Neuronal stem cell (in vitro differentiated cells): ENCODE results near the gene DOCK3.
"Not testable (repeated sequence)": the region's sequence is repeated elsewhere in the genome, so short reads cannot be mapped to it uniquely, and the experiment has no call there.

ENCODE experiments used
- DNase-seq: peaks from one replicate; pipeline ENCODE4 v3.0.0-alpha.2; 2013; ENCODE audit warnings: low spot score
- H2AFZ ChIP-seq: one replicate; pipeline ENCODE4 v1.6.1; 2013; ENCODE audit warnings: mild to moderate bottlenecking, low read length, inconsistent platforms
- H2AK5ac ChIP-seq: 2 replicates; pipeline ENCODE4 v1.6.1; 2013; ENCODE audit warnings: low read depth, mild to moderate bottlenecking, inconsistent platforms, low read length, moderate library complexity, mixed read lengths
- H2BK120ac ChIP-seq: 2 replicates; pipeline ENCODE4 v1.6.1; 2013; ENCODE audit warnings: low read depth, mild to moderate bottlenecking, inconsistent platforms, low read length, moderate library complexity, mixed read lengths
- H2BK12ac ChIP-seq: one replicate; pipeline ENCODE4 v1.6.1; 2013; ENCODE audit warnings: low read length, inconsistent platforms
- H2BK15ac ChIP-seq: 2 replicates; pipeline ENCODE4 v1.6.1; 2013; ENCODE audit warnings: mild to moderate bottlenecking, low read length, inconsistent platforms, mixed read lengths
- H2BK5ac ChIP-seq: one replicate; pipeline ENCODE4 v1.6.1; 2013; ENCODE audit warnings: inconsistent platforms, mild to moderate bottlenecking, low read length, moderate library complexity
- H3K14ac ChIP-seq: one replicate; pipeline ENCODE4 v1.6.1; 2013; ENCODE audit warnings: low read length, inconsistent platforms
- H3K18ac ChIP-seq: 2 replicates; pipeline ENCODE4 v1.6.1; 2013; ENCODE audit warnings: low read length, inconsistent platforms
- H3K23ac ChIP-seq: 2 replicates; pipeline ENCODE4 v1.6.1; 2013; ENCODE audit warnings: low read depth, mild to moderate bottlenecking, mixed read lengths, low read length, inconsistent platforms; ENCODE audit not compliant: poor library complexity
- H3K27ac ChIP-seq: replicated peaks from 3 replicates; pipeline ENCODE4 v1.5.1; 2013; ENCODE audit warnings: low read length, inconsistent platforms
- H3K27me3 ChIP-seq, 3 experiments: 2 replicates each; pipeline ENCODE4 v1.6.1; 2013; ENCODE audit warnings: low read length in 3 of 3, mild to moderate bottlenecking in 2 of 3, inconsistent platforms in 1 of 3, low read depth in 1 of 3, mixed read lengths in 1 of 3, moderate library complexity in 1 of 3; ENCODE audit not compliant: control insufficient read depth in 3 of 3, insufficient read depth in 3 of 3
- H3K36me3 ChIP-seq, 2 donors: replicated peaks in 1 of 2; 2 replicates each; pipeline ENCODE4 v1.6.1; 2013; ENCODE audit warnings: low read length in 2 of 2; ENCODE audit not compliant: control insufficient read depth in 2 of 2, insufficient read depth in 2 of 2
- H3K4ac ChIP-seq: 2 replicates; pipeline ENCODE4 v1.6.1; 2013; ENCODE audit warnings: inconsistent platforms, mild to moderate bottlenecking, low read length, moderate library complexity
- H3K4me1 ChIP-seq, 2 donors: 1 replicate in 1 of 2; 2 replicates in 1 of 2; pipeline ENCODE4 v1.6.1; 2013; ENCODE audit warnings: low read length in 2 of 2, low read depth in 1 of 2; ENCODE audit not compliant: control insufficient read depth in 2 of 2, insufficient read depth in 1 of 2
- H3K4me2 ChIP-seq: one replicate; pipeline ENCODE4 v1.6.1; 2013; ENCODE audit warnings: mild to moderate bottlenecking, low read length, inconsistent platforms; ENCODE audit not compliant: insufficient read depth, poor library complexity, severe bottlenecking
- H3K4me3 ChIP-seq, 2 donors: 2 replicates each; pipeline ENCODE4 v1.5.1; 2013; ENCODE audit warnings: low read length in 2 of 2, mild to moderate bottlenecking in 2 of 2, inconsistent platforms in 1 of 2, moderate library complexity in 1 of 2
- H3K79me1 ChIP-seq: one replicate; pipeline ENCODE4 v1.6.1; 2013; ENCODE audit warnings: low read depth, mild to moderate bottlenecking, inconsistent platforms, low read length, moderate library complexity
- H3K9ac ChIP-seq: one replicate; pipeline ENCODE4 v1.6.1; 2013; ENCODE audit warnings: mild to moderate bottlenecking, low read depth, low read length, inconsistent platforms; ENCODE audit not compliant: poor library complexity
- H3K9me3 ChIP-seq, 2 donors: replicated peaks in 1 of 2; 2 replicates each; pipeline versions ENCODE3 to v1.6.1; 2013; ENCODE audit warnings: low read length in 2 of 2, mild to moderate bottlenecking in 2 of 2, inconsistent platforms in 1 of 2, low read depth in 1 of 2, mixed read lengths in 1 of 2, moderate library complexity in 1 of 2; ENCODE audit not compliant: control insufficient read depth in 2 of 2, insufficient read depth in 1 of 2
- H4K8ac ChIP-seq: one replicate; pipeline ENCODE4 v1.6.1; 2013; ENCODE audit warnings: low read depth, mild to moderate bottlenecking, inconsistent platforms, low read length, moderate library complexity
- H4K91ac ChIP-seq: one replicate; pipeline ENCODE4 v1.6.1; 2013; ENCODE audit warnings: low read length, low read depth, mild to moderate bottlenecking, inconsistent platforms; ENCODE audit not compliant: poor library complexity
- WGBS, 2 donors: extraction: QIAGEN DNeasy Blood & Tissue Kit; methylation state at CpG; one replicate each; pipeline ENCODE4 v1.1.7; 2013; ENCODE audit warnings: missing lambda C conversion rate in 2 of 2, mixed read lengths in 1 of 2; ENCODE audit not compliant: insufficient read length in 2 of 2, insufficient replicate concordance in 1 of 2; ENCODE audit errors: extremely low coverage in 2 of 2; 5-methylcytosine and 5-hydroxymethylcytosine counted together

The DOCK3 gene

GRCh38 chr3:50831009-50831408, 156.3 kb downstream of the DOCK3 start:
- not testable (repeated sequence) for H2BK12ac ChIP-seq, H3K4me1 ChIP-seq, DNase-seq, H4K8ac ChIP-seq, H2BK5ac ChIP-seq, H3K9me3 ChIP-seq, H3K18ac ChIP-seq, H2AK5ac ChIP-seq, H4K91ac ChIP-seq, H3K23ac ChIP-seq, H2AFZ ChIP-seq, H3K36me3 ChIP-seq, H3K4me2 ChIP-seq, H3K4me3 ChIP-seq, H3K14ac ChIP-seq, H3K79me1 ChIP-seq, H3K9ac ChIP-seq, H3K27ac ChIP-seq, H3K4ac ChIP-seq, H3K27me3 ChIP-seq, H2BK15ac ChIP-seq, H2BK120ac ChIP-seq
- WGBS, 2 donors, result no CpG with 5 or more reads among the region's 2 CpGs

GRCh38 chr3:50840983-50841489, 166.3 kb downstream of the DOCK3 start:
- Histone ChIP-seq H2BK120ac (no peak overlapping the region), H3K9ac (no peak overlapping the region), H3K14ac (no peak overlapping the region), H3K79me1 (no peaks in the 10 kb centered on the region), H3K23ac (no peak overlapping the region), H3K36me3 (peaks cover 0 to 2% of the 10 kb centered on the region in 2 donors), H4K8ac (no peak overlapping the region), H2BK15ac (no peak overlapping the region), H3K4ac (no peak overlapping the region), H3K18ac (no peak overlapping the region), H2AFZ (no peak overlapping the region), H4K91ac (no peak overlapping the region), H2BK12ac (no peak overlapping the region), H2BK5ac (no peak overlapping the region), H3K4me1 (no peaks in the 10 kb centered on the region), H3K9me3 (no peaks in the 10 kb centered on the region), H3K27me3 (no peaks in the 10 kb centered on the region), H3K4me2 (no peak overlapping the region), H3K27ac (no peak overlapping the region), H2AK5ac (no peak overlapping the region), H3K4me3 (no peak overlapping the region)
- no CpG with 5 or more reads among the region's 1 CpG for WGBS, 2 donors
- no peak for DNase-seq

- no peak overlapping the region for H3K9ac ChIP-seq
- no peak overlapping the region for H4K91ac ChIP-seq
- no peak overlapping the region for H3K4me3 ChIP-seq
- H3K27me3 ChIP-seq, result no peaks in the 10 kb centered on the region
- no peak overlapping the region for H3K27ac ChIP-seq
- no peak overlapping the region for H3K18ac ChIP-seq
- H2BK120ac ChIP-seq, result no peak overlapping the region
- H3K4ac ChIP-seq, result no peak overlapping the region
- H3K23ac ChIP-seq, result no peak overlapping the region
- H3K9me3 ChIP-seq, result no peaks in the 10 kb centered on the region
- no peak overlapping the region for H2BK5ac ChIP-seq
- WGBS, 2 donors, result no CpG with 5 or more reads among the region's 5 CpGs
- H2AK5ac ChIP-seq, result no peak overlapping the region
- H3K36me3 ChIP-seq, result no peaks in the 10 kb centered on the region
- no peak overlapping the region for H2AFZ ChIP-seq
- H3K14ac ChIP-seq, result no peak overlapping the region
- no peaks in the 10 kb centered on the region for H3K79me1 ChIP-seq
- no peak overlapping the region for H3K4me2 ChIP-seq
- no peak overlapping the region for H2BK12ac ChIP-seq
- no peak overlapping the region for H2BK15ac ChIP-seq
- DNase-seq, result no peak
- H3K4me1 ChIP-seq, result no peaks in the 10 kb centered on the region
- no peak overlapping the region for H4K8ac ChIP-seq
These were observed 173.6 kb downstream of the DOCK3 start for GRCh38 chr3:50848308-50848707.

GRCh38 chr3:50850639-50851511, 176.1 kb downstream of the DOCK3 start:
- Histone ChIP-seq H3K27me3 (no peaks in the 10 kb centered on the region), H3K79me1 (peaks cover 2% of the 10 kb centered on the region), H3K23ac (no peak overlapping the region), H2BK120ac (no peak overlapping the region), H3K4me1 (no peaks in the 10 kb centered on the region), H2BK12ac (no peak overlapping the region), H3K27ac (no peak overlapping the region), H2BK5ac (no peak overlapping the region), H3K9me3 (no peaks in the 10 kb centered on the region), H2AK5ac (no peak overlapping the region), H4K8ac (no peak overlapping the region), H3K14ac (no peak overlapping the region), H3K4ac (no peak overlapping the region), H2AFZ (no peak overlapping the region), H3K18ac (no peak overlapping the region), H4K91ac (no peak overlapping the region), H3K4me3 (no peak overlapping the region), H2BK15ac (no peak overlapping the region), H3K36me3 (no peaks in the 10 kb centered on the region), H3K9ac (no peak overlapping the region), H3K4me2 (no peak overlapping the region)
- no peak for DNase-seq
- WGBS, 2 donors, result no CpG with 5 or more reads among the region's 3 CpGs
